DND-41 (cell line): Measurements from ENCODE around the gene RIOK1.

Source experiments
- ATAC-seq: fragments of 200-7000 bp; cut with Tn5 transposase; 3 replicates; pipeline ENCODE4 v1.9.1; 2021; ENCODE audit warnings: low read depth; ENCODE audit not compliant: insufficient read depth
- DNase-seq: peaks from one replicate; pipeline ENCODE4 v3.0.0-alpha.2; 2020
- H2AFZ ChIP-seq: 2 replicates; pipeline ENCODE4 v1.6.0; 2012; ENCODE audit warnings: low read depth, low read length
- H3K27ac ChIP-seq: 2 replicates; pipeline ENCODE4 v1.5.1; 2012; ENCODE audit warnings: low read length, inconsistent platforms
- H3K27me3 ChIP-seq: fragments of 200-600 bp; sonication (generic); 2 replicates; pipeline ENCODE4 v1.6.0; 2012; ENCODE audit warnings: low read length, mild to moderate bottlenecking, inconsistent platforms; ENCODE audit not compliant: insufficient read depth, poor library complexity
- H3K36me3 ChIP-seq: 2 replicates; pipeline ENCODE4 v1.5.1; 2012; ENCODE audit warnings: low read length, inconsistent platforms; ENCODE audit not compliant: insufficient read depth
- H3K4me1 ChIP-seq: 2 replicates; pipeline ENCODE4 v1.5.1; 2012; ENCODE audit warnings: mild to moderate bottlenecking, low read length; ENCODE audit not compliant: insufficient read depth
- H3K4me2 ChIP-seq: 2 replicates; pipeline ENCODE4 v1.6.0; 2012; ENCODE audit warnings: mild to moderate bottlenecking, moderate library complexity, low read length, inconsistent platforms; ENCODE audit not compliant: insufficient read depth
- H3K4me3 ChIP-seq, 2 experiments: fragments of 200-600 bp in 1 of 2; shearing (Covaris generic) in 1 of 2; 2 replicates each; pipeline ENCODE4 v1.5.1; 2012 to 2016; ENCODE audit warnings: inconsistent platforms in 2 of 2, low read length in 2 of 2, mild to moderate bottlenecking in 2 of 2, low read depth in 1 of 2, moderate library complexity in 1 of 2
- H3K79me2 ChIP-seq: 2 replicates; pipeline ENCODE4 v1.6.0; 2012; ENCODE audit warnings: low read length, inconsistent platforms; ENCODE audit not compliant: insufficient read depth
- H3K9ac ChIP-seq: 2 replicates; pipeline ENCODE4 v1.6.0; 2012; ENCODE audit warnings: low read depth, mild to moderate bottlenecking, inconsistent platforms, low read length, moderate library complexity
- H3K9me3 ChIP-seq: 2 replicates; pipeline ENCODE4 v1.5.1; 2012; ENCODE audit warnings: low read length, moderate library complexity, mild to moderate bottlenecking, inconsistent platforms; ENCODE audit not compliant: insufficient read depth, severe bottlenecking
- H4K20me1 ChIP-seq: 2 replicates; pipeline ENCODE4 v1.6.0; 2012; ENCODE audit warnings: low read length; ENCODE audit not compliant: insufficient read depth
- EZH2 ChIP-seq: IDR thresholded peaks from 3 replicates; pipeline ENCODE4 v1.6.1; 2012; ENCODE audit warnings: borderline replicate concordance, low read depth, mild to moderate bottlenecking, moderate library complexity, low read length, inconsistent platforms; ENCODE audit not compliant: severe bottlenecking
- TF ChIP-seq, protein P1 (sequence below): IDR thresholded peaks from 2 replicates; pipeline ENCODE4 v1.5.1; 2012; ENCODE audit warnings: borderline replicate concordance, low read length, moderate library complexity, mild to moderate bottlenecking; ENCODE audit not compliant: poor library complexity, severe bottlenecking; ENCODE audit errors: extremely low read depth

The RIOK1 gene

DNA sequence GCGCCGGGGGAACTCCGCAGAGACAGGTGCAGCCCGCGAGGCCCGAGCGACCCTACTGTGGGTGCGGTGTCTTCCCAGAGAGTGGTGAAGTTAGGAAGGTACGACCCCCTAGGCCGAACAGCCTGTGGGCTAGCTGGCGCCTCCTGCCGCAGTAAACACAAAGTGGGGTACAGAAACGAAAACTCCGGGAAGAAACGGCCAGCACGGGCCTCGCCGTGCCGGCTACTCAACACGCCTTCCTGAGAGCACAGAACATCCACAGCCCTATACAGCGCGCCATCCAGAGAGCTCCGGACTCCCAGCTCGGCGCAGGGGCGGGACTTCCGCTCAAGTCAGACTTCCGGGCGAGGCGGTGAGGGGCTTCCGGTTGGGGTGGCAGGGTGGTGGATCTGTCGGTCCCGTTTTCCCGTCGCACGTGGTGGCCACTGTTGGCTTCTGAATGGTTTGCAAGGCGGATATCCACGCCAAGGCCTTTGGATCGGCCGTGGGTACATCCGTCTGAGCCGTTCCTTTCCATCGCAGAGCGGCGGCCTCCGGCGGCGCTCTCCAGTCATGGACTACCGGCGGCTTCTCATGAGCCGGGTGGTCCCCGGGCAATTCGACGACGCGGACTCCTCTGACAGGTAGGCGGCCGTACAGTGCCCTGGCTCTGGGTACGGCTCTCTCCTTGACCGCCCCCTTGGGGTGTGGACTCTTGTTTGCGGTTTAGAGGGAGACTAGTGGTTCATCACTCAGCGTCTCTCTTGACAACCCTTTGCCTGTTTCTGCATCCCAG, at the start of gene RIOK1, which contains the start of gene CAGE1:
Gene RIOK1, plus strand, starts transcription at position 358 of the 775 bp plus-strand sequence. Its CDS starts 195 bp downstream, at position 553.
Gene CAGE1, minus strand, starts transcription at position 292 of the 775 bp plus-strand sequence. CDS start 2,569 bp downstream, outside the sequence.
- H3K79me2 ChIP-seq: peaks cover 43% of the 10 kb centered on the region
- H4K20me1 ChIP-seq: peaks cover 14% of the 10 kb centered on the region; the same call in 1 of the 2 replicates
- DNase-seq (peak; percentile 94), ATAC-seq (peak; percentile 95)
- H3K9ac ChIP-seq: peak within 1 kb of the TSS; percentile 78
- H3K36me3 ChIP-seq: peaks cover 25% of the 10 kb centered on the region
- H3K27me3 ChIP-seq: no peaks in the 10 kb centered on the region
- peaks cover 33% of the 10 kb centered on the region for H3K4me1 ChIP-seq
- peak within 1 kb of the TSS; percentile 99 for H3K4me2 ChIP-seq
- no peaks in the 10 kb centered on the region for H3K9me3 ChIP-seq
- peak within 1 kb of the TSS; percentile 88 for H2AFZ ChIP-seq
- peak within 1 kb of the TSS; percentile 89 for H3K27ac ChIP-seq
- TF ChIP-seq, protein P1, sequence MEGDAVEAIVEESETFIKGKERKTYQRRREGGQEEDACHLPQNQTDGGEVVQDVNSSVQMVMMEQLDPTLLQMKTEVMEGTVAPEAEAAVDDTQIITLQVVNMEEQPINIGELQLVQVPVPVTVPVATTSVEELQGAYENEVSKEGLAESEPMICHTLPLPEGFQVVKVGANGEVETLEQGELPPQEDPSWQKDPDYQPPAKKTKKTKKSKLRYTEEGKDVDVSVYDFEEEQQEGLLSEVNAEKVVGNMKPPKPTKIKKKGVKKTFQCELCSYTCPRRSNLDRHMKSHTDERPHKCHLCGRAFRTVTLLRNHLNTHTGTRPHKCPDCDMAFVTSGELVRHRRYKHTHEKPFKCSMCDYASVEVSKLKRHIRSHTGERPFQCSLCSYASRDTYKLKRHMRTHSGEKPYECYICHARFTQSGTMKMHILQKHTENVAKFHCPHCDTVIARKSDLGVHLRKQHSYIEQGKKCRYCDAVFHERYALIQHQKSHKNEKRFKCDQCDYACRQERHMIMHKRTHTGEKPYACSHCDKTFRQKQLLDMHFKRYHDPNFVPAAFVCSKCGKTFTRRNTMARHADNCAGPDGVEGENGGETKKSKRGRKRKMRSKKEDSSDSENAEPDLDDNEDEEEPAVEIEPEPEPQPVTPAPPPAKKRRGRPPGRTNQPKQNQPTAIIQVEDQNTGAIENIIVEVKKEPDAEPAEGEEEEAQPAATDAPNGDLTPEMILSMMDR: no peak
- TF ChIP-seq EZH2: no peak
- peak within 1 kb of the TSS; percentile 75 to 81 for H3K4me3 ChIP-seq

GRCh38 chr6:7341271-7341670, 48.3 kb upstream of the RIOK1 start:
- DNase-seq: no peak
- H3K27me3 ChIP-seq: no peaks in the 10 kb centered on the region
- H3K4me3 ChIP-seq: no peak overlapping the region
- H3K36me3 ChIP-seq: no peaks in the 10 kb centered on the region
- no peak overlapping the region for H3K27ac ChIP-seq
- no peak overlapping the region for H3K9ac ChIP-seq
- no peaks in the 10 kb centered on the region for H3K9me3 ChIP-seq
- no peaks in the 10 kb centered on the region for H3K79me2 ChIP-seq
- ATAC-seq: no peak
- no peak overlapping the region for H2AFZ ChIP-seq
- H4K20me1 ChIP-seq: no peaks in the 10 kb centered on the region
- TF ChIP-seq, protein P1: no peak
- no peak overlapping the region for H3K4me2 ChIP-seq
- H3K4me1 ChIP-seq: peaks cover 24% of the 10 kb centered on the region

GRCh38 chr6:7341989-7342742, 47.4 kb upstream of the RIOK1 start:
- H3K27me3 ChIP-seq: no peaks in the 10 kb centered on the region
- TF ChIP-seq, protein P1: no peak
- TF ChIP-seq EZH2: no peak
- no peaks in the 10 kb centered on the region for H4K20me1 ChIP-seq
- peak; percentile 18; the same call in 2 of the 3 replicates for ATAC-seq
- H3K4me3 ChIP-seq: no peak overlapping the region
- H3K9ac ChIP-seq: no peak overlapping the region
- no peaks in the 10 kb centered on the region for H3K9me3 ChIP-seq
- peak; percentile 44 for DNase-seq
- H3K27ac ChIP-seq: no peak overlapping the region
- H3K36me3 ChIP-seq: no peaks in the 10 kb centered on the region
- no peaks in the 10 kb centered on the region for H3K79me2 ChIP-seq
- H2AFZ ChIP-seq: no peak overlapping the region
- no peak overlapping the region for H3K4me2 ChIP-seq
- H3K4me1 ChIP-seq: peaks cover 24% of the 10 kb centered on the region
